IPS-18a (cell line): ENCODE measurements around the gene ITIH5.

ENCODE experiments used
- H3K27ac ChIP-seq: one replicate; pipeline ENCODE4 v1.5.1; 2013; ENCODE audit warnings: low read length
- H3K27me3 ChIP-seq: one replicate; pipeline ENCODE4 v1.6.1; 2013; ENCODE audit warnings: mild to moderate bottlenecking, low read length; ENCODE audit not compliant: control insufficient read depth, insufficient read depth
- H3K36me3 ChIP-seq: one replicate; pipeline ENCODE4 v1.6.1; 2013; ENCODE audit warnings: low read depth, low read length; ENCODE audit not compliant: control insufficient read depth
- H3K4me1 ChIP-seq: one replicate; pipeline ENCODE4 v1.6.1; 2013; ENCODE audit warnings: low read depth, low read length; ENCODE audit not compliant: control insufficient read depth
- H3K4me3 ChIP-seq: one replicate; pipeline ENCODE4 v1.5.1; 2013; ENCODE audit warnings: low read length
- H3K9ac ChIP-seq: one replicate; pipeline ENCODE4 v1.6.1; 2013; ENCODE audit warnings: mild to moderate bottlenecking, low read length, moderate library complexity
- H3K9me3 ChIP-seq: one replicate; pipeline ENCODE4 v1.6.1; 2013; ENCODE audit warnings: low read depth, low read length; ENCODE audit not compliant: control insufficient read depth

Gene ITIH5

DNA sequence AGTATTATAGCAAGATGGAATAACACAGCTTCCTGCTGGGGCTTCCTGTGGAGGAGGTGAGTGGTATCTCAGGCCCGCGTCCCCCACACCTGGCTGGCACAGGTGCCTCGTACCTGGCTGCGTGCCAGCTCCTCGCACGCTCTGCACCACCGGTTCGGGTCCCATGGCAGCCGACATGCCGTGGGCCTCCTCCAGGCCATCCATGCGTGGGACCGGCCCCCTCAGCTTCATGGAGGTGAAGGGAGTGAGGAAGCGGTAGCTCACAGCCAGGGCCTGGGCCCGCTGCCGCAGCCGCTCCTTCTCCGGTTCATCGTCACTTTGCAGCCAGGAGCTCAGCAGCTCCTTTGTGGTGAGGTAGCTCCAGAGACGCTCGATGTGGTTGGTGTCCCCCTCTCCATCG is 90.4 kb downstream of the ITIH5 start:
- Histone ChIP-seq H3K27ac (no peak overlapping the region), H3K4me3 (no peak overlapping the region), H3K36me3 (no peaks in the 10 kb centered on the region), H3K27me3 (no peaks in the 10 kb centered on the region), H3K9ac (no peak overlapping the region), H3K4me1 (no peaks in the 10 kb centered on the region), H3K9me3 (no peaks in the 10 kb centered on the region)

DNA sequence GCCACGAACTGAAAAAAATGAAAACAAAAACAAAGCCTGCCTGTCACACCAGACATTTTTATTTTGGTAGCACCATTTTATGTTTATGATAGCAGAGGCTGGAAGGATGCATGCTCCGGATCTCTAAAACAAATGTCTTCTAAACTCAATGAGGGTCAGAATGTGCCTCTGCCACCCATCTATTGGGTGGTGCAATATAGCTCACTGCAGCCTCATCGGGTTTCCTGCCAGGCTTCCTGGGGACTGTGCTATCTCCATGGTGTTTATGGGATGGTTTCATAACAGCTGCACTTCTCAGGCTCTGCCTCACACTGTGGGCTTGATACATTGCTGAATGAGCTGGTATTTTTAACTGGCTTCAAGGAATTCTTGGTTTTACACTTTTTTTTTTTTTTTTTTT is 94.4 kb downstream of the ITIH5 start:
- Histone ChIP-seq H3K9me3 (no peaks in the 10 kb centered on the region), H3K36me3 (no peaks in the 10 kb centered on the region), H3K4me1 (no peaks in the 10 kb centered on the region), H3K27me3 (no peaks in the 10 kb centered on the region), H3K27ac (no peak overlapping the region), H3K4me3 (no peak overlapping the region), H3K9ac (no peak overlapping the region)

DNA sequence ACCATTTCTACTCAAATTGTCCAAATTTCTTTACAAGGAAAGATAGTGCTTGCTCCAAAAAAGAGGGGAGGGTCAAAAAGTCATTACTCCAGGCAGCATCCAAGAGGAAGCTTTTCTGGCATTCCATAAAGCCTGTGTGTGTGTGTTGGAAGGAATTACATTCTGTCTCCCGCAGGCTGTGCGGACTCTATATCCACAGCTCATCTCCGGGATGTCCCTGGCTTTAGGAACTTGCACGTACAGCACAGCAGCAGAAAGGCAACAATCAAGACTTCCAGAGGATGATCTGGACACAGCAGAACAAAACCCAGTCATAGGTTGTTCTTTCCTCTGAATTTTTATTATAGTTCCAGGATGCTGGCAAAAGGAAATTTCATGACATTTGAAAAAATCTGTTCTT is 94.8 kb downstream of the ITIH5 start:
- Histone ChIP-seq H3K27ac (no peak overlapping the region), H3K4me3 (no peak overlapping the region), H3K36me3 (no peaks in the 10 kb centered on the region), H3K9ac (no peak overlapping the region), H3K9me3 (no peaks in the 10 kb centered on the region), H3K27me3 (no peaks in the 10 kb centered on the region), H3K4me1 (no peaks in the 10 kb centered on the region)

DNA sequence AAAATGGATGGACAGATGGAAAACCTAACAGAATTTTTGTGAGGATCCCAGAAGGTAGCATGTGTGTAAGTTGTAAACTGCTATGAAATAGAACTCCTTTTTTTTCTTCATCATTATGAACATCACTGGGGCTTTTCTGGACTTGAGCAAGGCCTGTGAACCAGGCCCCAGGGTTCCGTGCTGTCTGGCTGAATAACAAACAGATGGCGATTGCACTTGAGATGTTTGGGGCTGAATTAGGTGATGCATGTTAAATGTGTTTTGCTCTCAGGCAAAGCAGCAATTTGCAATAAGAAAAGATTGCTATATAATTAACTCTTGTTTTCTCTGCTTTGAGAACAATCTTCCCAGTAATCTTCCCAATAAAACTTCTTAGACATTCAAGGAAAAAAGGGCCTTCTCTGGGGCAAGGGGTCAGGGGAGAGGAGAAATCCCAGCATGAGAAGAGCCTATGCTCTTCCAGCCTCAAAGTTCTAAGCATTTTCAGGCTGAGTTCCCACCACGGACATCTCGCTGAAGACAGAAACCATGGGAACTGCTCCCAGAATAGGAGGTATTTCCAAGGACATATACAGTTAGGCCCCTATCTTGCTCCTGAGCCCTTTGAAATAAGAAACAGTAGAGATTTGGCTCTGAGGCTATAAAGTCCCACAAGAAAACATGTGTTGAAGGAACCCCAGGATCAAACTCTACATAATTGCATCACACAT is 98.7 kb downstream of the ITIH5 start:
- no peak overlapping the region for H3K4me3 ChIP-seq
- no peaks in the 10 kb centered on the region for H3K4me1 ChIP-seq
- no peak overlapping the region for H3K9ac ChIP-seq
- no peaks in the 10 kb centered on the region for H3K36me3 ChIP-seq
- H3K27me3 ChIP-seq: no peaks in the 10 kb centered on the region
- H3K9me3 ChIP-seq: no peaks in the 10 kb centered on the region
- no peak overlapping the region for H3K27ac ChIP-seq

DNA sequence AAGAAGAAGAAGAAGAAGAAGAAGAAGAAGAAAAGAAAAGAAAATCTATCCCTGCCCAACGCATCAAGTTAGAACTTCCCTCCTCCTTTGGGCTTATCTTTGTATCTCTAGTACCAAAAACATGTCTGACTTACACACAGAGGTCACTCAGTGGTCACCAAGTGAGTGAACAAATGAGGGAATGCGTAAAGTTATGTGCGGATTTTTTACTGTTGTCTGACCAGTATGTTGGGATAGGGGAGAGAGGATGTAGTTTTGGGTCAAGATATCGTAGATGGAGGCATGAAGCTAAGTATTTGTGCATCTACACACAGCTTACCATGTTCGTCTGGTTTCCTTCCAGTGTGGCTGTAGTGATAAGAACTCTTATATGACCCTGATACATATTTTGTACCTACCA is 99.9 kb downstream of the ITIH5 start:
- H3K36me3 ChIP-seq: no peaks in the 10 kb centered on the region
- no peak overlapping the region for H3K27ac ChIP-seq
- H3K9ac ChIP-seq: no peak overlapping the region
- H3K4me1 ChIP-seq: peaks cover 1% of the 10 kb centered on the region
- no peak overlapping the region for H3K4me3 ChIP-seq
- no peaks in the 10 kb centered on the region for H3K9me3 ChIP-seq
- no peaks in the 10 kb centered on the region for H3K27me3 ChIP-seq

DNA sequence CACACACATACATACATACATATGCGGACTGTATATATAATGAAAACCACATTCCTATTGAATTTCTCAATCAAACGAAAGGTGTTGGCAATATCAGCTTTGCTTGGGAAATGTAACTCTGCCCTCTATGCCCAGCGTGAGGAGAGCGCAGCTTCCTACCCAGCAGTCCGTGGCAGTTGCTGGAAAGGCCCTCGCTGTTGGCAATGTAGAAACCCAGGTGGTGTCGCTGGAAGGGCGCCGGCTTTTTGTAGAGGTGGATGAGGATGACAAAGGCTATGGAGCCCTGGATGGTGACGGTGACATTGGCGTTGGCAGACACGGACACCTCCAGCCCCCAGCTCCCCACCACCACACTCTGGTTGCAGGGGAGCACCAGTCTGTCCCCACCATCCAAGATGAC is 100.9 kb downstream of the ITIH5 start:
- Histone ChIP-seq H3K36me3 (no peaks in the 10 kb centered on the region), H3K4me3 (no peak overlapping the region), H3K9ac (no peak overlapping the region), H3K27me3 (no peaks in the 10 kb centered on the region), H3K9me3 (no peaks in the 10 kb centered on the region), H3K4me1 (peaks cover 10% of the 10 kb centered on the region), H3K27ac (no peak overlapping the region)

DNA sequence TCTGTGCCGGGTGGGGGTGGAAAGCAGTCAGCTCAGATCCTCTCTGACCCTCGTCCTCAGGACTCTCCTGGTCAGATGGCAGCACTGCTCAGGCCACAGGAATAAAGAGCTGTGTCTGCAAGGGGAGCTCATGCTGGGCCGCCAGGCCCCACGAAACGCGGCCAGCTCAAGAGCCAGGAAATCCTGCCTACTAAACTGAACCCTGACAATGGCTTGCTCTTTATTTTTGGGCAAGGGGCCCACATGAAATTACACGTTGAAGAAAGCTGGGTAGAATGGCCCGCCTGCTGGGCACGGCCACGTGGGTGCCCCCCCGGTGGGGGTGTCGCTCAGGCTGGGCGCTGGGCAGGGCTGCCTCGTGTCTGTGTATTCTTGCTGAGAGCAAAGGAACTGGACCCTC is 103.0 kb downstream of the ITIH5 start:
- H3K36me3 ChIP-seq: no peaks in the 10 kb centered on the region
- no peak overlapping the region for H3K4me3 ChIP-seq
- peaks cover 15% of the 10 kb centered on the region for H3K4me1 ChIP-seq
- H3K27me3 ChIP-seq: no peaks in the 10 kb centered on the region
- H3K9me3 ChIP-seq: no peaks in the 10 kb centered on the region
- no peak overlapping the region for H3K9ac ChIP-seq
- no peak overlapping the region for H3K27ac ChIP-seq

DNA sequence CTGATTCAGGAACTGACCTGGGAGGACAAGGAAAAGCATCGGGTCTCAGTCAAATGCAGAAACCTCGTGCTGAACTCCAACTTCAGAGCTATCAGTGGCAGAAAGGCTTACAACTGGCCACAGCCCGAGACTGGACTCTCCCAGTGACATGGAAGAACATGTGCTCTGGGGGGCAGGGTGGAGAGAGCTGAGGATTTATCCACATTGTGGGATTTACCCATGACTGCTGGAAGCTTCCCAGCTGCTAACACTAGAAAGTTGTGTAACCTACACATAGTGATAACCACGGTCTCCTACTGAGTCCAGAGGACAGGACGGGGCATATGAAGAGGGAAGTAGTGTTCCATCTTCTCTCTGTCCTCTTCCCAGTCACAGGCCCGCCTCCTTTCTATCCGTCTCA is 103.4 kb downstream of the ITIH5 start:
- Histone ChIP-seq H3K4me1 (peaks cover 15% of the 10 kb centered on the region), H3K9me3 (no peaks in the 10 kb centered on the region), H3K27ac (no peak overlapping the region), H3K27me3 (no peaks in the 10 kb centered on the region), H3K9ac (no peak overlapping the region), H3K36me3 (no peaks in the 10 kb centered on the region), H3K4me3 (no peak overlapping the region)

DNA sequence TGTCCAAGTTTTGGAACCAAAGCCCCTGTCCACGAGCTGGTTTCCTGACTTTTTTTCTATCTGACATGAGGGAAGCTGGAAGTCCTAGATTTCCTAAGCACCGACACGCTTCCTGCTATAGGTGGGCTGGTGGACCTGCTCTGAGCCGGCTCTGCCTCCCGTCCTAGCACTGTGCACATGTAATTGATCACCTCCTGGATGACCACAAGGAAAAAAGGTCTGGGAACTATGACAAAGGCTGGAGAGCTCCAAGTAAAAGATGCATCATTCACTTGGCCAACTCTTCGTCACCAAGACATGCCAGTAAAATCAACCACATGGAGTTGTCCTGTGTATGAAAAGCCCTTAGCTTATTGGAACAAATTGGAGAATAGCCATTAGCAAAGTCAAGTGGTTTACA is 104.8 kb downstream of the ITIH5 start:
- H3K4me1 ChIP-seq: peaks cover 15% of the 10 kb centered on the region
- H3K4me3 ChIP-seq: no peak overlapping the region
- H3K9ac ChIP-seq: no peak overlapping the region
- H3K27me3 ChIP-seq: no peaks in the 10 kb centered on the region
- H3K9me3 ChIP-seq: no peaks in the 10 kb centered on the region
- no peak overlapping the region for H3K27ac ChIP-seq
- no peaks in the 10 kb centered on the region for H3K36me3 ChIP-seq

DNA sequence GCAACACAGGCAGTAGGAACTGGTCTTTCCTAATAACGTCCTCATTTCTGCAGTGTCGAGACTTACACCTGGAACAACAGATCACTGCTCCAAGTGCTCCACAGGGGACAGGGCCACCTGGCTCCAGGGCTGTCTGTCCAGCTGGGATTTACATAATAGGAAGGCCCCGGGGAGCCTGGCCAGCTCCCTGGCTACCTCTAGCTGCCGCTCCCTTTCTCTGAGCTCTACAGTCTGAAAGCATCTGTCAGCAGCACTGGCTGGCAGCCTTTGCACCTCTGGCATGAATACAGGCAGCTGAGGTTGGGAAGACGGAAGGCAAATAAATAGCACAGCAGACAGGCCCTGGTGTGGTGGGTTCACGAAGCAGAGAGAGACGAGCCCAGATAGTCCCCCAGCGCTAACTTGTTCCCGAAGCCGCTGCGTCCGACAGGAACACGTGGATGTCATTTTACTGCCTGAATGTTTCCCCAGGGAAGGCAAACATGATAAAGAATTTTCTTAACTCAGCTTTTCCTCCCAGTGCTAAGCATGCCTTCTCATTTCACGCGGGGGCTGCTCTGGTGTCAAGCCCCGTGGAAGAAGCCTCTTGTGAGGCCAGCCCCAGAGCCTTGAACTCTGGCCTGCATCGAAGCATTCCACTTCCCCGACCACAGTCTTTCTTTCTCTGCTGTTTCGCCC is 105.4 kb downstream of the ITIH5 start:
- H3K27me3 ChIP-seq: no peaks in the 10 kb centered on the region
- no peak overlapping the region for H3K9ac ChIP-seq
- peaks cover 15% of the 10 kb centered on the region for H3K4me1 ChIP-seq
- no peaks in the 10 kb centered on the region for H3K36me3 ChIP-seq
- H3K9me3 ChIP-seq: no peaks in the 10 kb centered on the region
- H3K27ac ChIP-seq: no peak overlapping the region
- no peak overlapping the region for H3K4me3 ChIP-seq

DNA sequence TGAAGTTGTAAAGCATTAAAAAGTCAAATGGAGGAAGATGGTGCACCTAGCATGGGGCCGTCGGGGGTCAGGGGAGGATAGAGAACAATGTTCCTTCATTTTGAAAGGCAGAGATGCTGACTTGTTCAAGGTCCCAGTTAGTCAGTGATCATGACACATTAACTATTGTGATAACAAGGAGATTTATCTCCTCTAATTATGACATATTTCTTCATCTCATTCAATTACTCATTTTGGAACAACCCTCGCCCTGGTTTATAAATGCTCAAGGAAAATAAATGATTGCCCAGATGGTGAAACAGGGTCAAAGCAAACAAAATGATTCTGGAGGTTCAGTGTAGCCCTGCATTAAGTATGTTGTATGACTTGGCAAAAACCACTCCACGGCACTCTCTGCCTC is 106.2 kb downstream of the ITIH5 start:
- Histone ChIP-seq H3K27me3 (no peaks in the 10 kb centered on the region), H3K4me3 (no peak overlapping the region), H3K27ac (no peak overlapping the region), H3K9ac (no peak overlapping the region), H3K36me3 (no peaks in the 10 kb centered on the region), H3K9me3 (no peaks in the 10 kb centered on the region), H3K4me1 (peaks cover 15% of the 10 kb centered on the region)

DNA sequence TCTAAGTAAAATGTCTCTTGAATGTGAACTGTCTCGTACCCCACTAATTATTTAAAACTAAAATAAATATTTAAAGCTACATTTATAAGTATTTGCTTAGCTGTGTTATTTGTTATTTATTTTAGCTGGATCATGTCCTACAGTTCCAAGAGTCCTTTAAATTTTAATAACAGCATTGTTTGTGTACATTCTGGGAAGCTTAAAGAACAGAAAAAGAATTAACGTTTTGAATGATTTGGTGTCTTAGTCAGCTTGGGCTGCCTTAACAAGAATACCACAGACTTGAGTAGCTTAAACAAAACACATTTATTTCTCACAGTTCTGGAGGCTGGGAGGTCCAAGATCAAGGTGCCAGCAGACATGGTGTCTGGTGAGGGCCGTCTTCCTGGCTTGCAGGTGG is 107.4 kb downstream of the ITIH5 start:
- no peaks in the 10 kb centered on the region for H3K9me3 ChIP-seq
- H3K4me3 ChIP-seq: no peak overlapping the region
- H3K27ac ChIP-seq: no peak overlapping the region
- no peaks in the 10 kb centered on the region for H3K36me3 ChIP-seq
- H3K4me1 ChIP-seq: peaks cover 15% of the 10 kb centered on the region
- H3K9ac ChIP-seq: no peak overlapping the region
- no peaks in the 10 kb centered on the region for H3K27me3 ChIP-seq
